ENCODE measurements around the gene OCSTAMP. TPM values are rescaled to one million over a fixed set of nuclear protein-coding genes. Genes with fewer than 3 reads are reported as not detected.

OCSTAMP gene
- total and polyA plus RNA-seq, 2 experiments from 2014 or later: not detected

DNA sequence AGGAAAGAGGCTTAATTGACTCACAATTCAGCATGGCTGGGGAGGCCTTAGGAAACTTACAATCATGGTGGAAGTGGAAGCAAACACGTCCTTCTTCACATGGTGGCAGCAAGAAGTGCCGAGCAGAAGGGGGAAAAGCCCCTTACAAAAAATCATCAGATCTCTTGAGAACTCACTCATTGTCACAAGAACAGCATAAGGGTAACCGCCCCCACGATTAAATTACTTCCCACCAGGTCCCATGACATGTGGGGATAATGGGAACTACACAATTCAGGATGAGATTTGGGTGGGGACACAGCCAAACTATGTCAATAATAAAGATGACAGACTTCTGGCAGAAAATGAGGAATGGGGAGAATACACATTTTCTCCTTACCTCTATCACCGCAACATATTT is 20.5 kb upstream of the OCSTAMP start:
- H3K79me2 ChIP-seq: no peaks in the 10 kb centered on the region
- no peak overlapping the region for H2AFZ ChIP-seq
- no peaks in the 10 kb centered on the region for H4K20me1 ChIP-seq (ENCODE audit: insufficient read depth, poor library complexity, severe bottlenecking)
- 74% methylated on average over 5 of the region's 5 CpGs for WGBS (ENCODE audit: low lambda C conversion rate, missing lambda C conversion rate)
- H3K4me1 ChIP-seq (ENCODE audit: insufficient read depth): peaks cover 7% of the 10 kb centered on the region
- no peaks in the 10 kb centered on the region for H3K9me3 ChIP-seq (ENCODE audit: low read depth)
- H3K36me3 ChIP-seq (replicated peaks; ENCODE audit: insufficient read depth, low read depth): no peaks in the 10 kb centered on the region
- no peaks in the 10 kb centered on the region for H3K27me3 ChIP-seq
- no peak overlapping the region for H3K4me3 ChIP-seq
- TF ChIP-seq, protein P1, sequence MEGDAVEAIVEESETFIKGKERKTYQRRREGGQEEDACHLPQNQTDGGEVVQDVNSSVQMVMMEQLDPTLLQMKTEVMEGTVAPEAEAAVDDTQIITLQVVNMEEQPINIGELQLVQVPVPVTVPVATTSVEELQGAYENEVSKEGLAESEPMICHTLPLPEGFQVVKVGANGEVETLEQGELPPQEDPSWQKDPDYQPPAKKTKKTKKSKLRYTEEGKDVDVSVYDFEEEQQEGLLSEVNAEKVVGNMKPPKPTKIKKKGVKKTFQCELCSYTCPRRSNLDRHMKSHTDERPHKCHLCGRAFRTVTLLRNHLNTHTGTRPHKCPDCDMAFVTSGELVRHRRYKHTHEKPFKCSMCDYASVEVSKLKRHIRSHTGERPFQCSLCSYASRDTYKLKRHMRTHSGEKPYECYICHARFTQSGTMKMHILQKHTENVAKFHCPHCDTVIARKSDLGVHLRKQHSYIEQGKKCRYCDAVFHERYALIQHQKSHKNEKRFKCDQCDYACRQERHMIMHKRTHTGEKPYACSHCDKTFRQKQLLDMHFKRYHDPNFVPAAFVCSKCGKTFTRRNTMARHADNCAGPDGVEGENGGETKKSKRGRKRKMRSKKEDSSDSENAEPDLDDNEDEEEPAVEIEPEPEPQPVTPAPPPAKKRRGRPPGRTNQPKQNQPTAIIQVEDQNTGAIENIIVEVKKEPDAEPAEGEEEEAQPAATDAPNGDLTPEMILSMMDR (IDR thresholded peaks at IDR 0.05; ENCODE audit: poor library complexity): no peak
- TF ChIP-seq EZH2 (IDR thresholded peaks at IDR 0.05; ENCODE audit: borderline replicate concordance): no peak
- no peak for TF ChIP-seq EZH2phosphoT487 (IDR thresholded peaks at IDR 0.05; ENCODE audit: low read depth, severe bottlenecking, unreplicated experiment)
- H3K27ac ChIP-seq: no peak overlapping the region
- no peaks in the 10 kb centered on the region for H3K9me2 ChIP-seq (replicated peaks; ENCODE audit: insufficient read depth)
- no peak for DNase-seq (ENCODE audit: low spot score)
- H3K4me2 ChIP-seq: no peak overlapping the region

DNA sequence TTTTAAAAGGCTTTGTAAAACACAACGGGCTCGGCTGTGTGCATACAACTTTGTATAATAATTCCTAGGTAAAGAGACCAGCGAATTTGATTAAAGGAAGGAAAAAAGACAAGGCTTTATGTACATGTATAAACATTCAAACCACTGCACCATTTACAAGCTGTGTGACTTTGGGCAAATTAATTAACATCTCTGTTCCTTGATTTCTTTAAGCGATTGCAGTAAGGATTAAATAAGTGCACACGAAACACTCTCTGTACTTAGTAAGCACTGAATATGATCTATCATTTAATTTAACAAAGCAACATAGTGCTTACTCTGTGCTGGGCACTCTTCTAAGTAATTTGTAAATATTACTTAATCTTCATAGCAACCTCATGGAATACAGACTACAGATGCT is 19.5 kb upstream of the OCSTAMP start:
- TF ChIP-seq EZH2 (IDR thresholded peaks at IDR 0.05; ENCODE audit: borderline replicate concordance) (no peak), EZH2phosphoT487 (IDR thresholded peaks at IDR 0.05; ENCODE audit: low read depth, severe bottlenecking, unreplicated experiment) (no peak)
- TF ChIP-seq, protein P1 (IDR thresholded peaks at IDR 0.05; ENCODE audit: poor library complexity): no peak
- Histone ChIP-seq H3K4me3 (no peak overlapping the region), H3K27ac (no peak overlapping the region), H3K36me3 (replicated peaks; ENCODE audit: insufficient read depth, low read depth) (no peaks in the 10 kb centered on the region), H3K79me2 (no peaks in the 10 kb centered on the region), H3K4me1 (ENCODE audit: insufficient read depth) (peaks cover 7% of the 10 kb centered on the region), H3K9me2 (replicated peaks; ENCODE audit: insufficient read depth) (no peaks in the 10 kb centered on the region), H3K27me3 (no peaks in the 10 kb centered on the region), H4K20me1 (ENCODE audit: insufficient read depth, poor library complexity, severe bottlenecking) (no peaks in the 10 kb centered on the region), H3K4me2 (no peak overlapping the region), H3K9me3 (ENCODE audit: low read depth) (no peaks in the 10 kb centered on the region), H2AFZ (no peak overlapping the region)
- 86% methylated on average over 5 of the region's 5 CpGs for WGBS (ENCODE audit: low lambda C conversion rate, missing lambda C conversion rate)
- DNase-seq (ENCODE audit: low spot score): no peak

DNA sequence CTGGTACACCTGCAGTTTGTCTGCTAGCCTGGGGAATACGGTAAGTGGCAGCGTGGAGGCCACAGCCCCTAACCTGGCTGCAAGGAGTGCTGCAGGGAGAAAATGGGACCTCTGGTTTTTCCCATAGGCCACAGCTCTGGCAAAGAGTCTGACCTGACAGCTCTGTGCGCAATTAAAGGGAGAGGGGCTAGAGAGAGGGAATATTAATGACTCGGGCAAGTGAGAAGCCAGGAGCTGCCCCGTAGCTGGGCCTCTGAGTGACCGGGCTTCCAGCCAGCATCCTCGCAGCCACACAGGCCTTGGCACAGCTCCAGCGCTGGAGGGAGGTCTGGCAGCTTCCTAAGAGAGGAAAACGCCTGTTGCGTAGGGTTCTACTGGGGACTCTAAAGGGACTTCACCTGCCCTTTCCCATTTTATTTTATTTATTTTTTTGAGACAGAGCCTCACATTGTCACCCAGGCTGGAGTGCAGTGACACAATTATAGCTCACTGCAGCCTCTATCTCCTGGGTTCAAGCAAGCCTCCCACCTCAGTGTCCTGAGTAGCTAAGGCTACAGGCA is 18.2 kb upstream of the OCSTAMP start:
- Histone ChIP-seq H3K4me1 (ENCODE audit: insufficient read depth) (peaks cover 7% of the 10 kb centered on the region), H3K27me3 (no peaks in the 10 kb centered on the region), H2AFZ (no peak overlapping the region), H3K4me2 (peak overlapping the region; percentile 58), H3K27ac (no peak overlapping the region), H3K79me2 (no peaks in the 10 kb centered on the region), H3K36me3 (replicated peaks; ENCODE audit: insufficient read depth, low read depth) (no peaks in the 10 kb centered on the region), H4K20me1 (ENCODE audit: insufficient read depth, poor library complexity, severe bottlenecking) (no peaks in the 10 kb centered on the region), H3K9me2 (replicated peaks; ENCODE audit: insufficient read depth) (no peaks in the 10 kb centered on the region), H3K4me3 (no peak overlapping the region), H3K9me3 (ENCODE audit: low read depth) (no peaks in the 10 kb centered on the region)
- WGBS (ENCODE audit: low lambda C conversion rate, missing lambda C conversion rate): 43% methylated on average over 10 of the region's 10 CpGs
- DNase-seq (ENCODE audit: low spot score): peak; percentile 84
- TF ChIP-seq EZH2phosphoT487 (IDR thresholded peaks at IDR 0.05; ENCODE audit: low read depth, severe bottlenecking, unreplicated experiment) (no peak), EZH2 (IDR thresholded peaks at IDR 0.05; ENCODE audit: borderline replicate concordance) (no peak)
- TF ChIP-seq, protein P1 (IDR thresholded peaks at IDR 0.05; ENCODE audit: poor library complexity): no peak

All from hepatocyte (in vitro differentiated cells).